GM18907 (cell line): Measurements from ENCODE around the gene VASN.
A peak's percentile ranks its signal among the peaks of the same experiment; 100 is the strongest.

ENCODE experiments used
- ATAC-seq: cut with Tn5 transposase; IDR thresholded peaks from one replicate; pipeline ENCODE4 v1.9.1; 2021; ENCODE audit warnings: mild to moderate bottlenecking, moderate library complexity; ENCODE audit not compliant: unreplicated experiment

VASN gene

GRCh38 chr16:4351880-4352279, 19.8 kb upstream of the VASN start:
- no peak for ATAC-seq

DNA sequence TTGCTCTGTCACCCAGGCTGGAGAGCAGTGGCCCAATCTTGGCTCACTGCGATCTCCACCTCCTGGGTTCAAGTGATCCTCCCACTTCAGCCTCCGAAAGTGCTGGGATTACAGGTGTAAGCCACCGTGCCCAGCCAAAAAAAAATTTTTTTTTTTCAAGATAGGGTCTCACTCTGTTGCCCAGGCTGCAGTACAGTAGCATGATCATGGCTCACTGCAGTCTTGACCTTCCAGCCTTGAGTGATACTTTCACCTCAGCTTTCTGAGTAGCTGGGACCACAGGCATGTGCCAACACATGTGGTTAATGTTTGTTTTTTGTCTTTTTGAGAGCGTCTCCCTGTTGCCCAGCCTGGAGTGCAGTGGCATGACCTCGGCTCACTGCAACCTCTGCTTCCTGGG, 18.8 kb upstream of the VASN start:
- no peak for ATAC-seq

GRCh38 chr16:4353675-4354074, 18.0 kb upstream of the VASN start:
- ATAC-seq = no peak

DNA sequence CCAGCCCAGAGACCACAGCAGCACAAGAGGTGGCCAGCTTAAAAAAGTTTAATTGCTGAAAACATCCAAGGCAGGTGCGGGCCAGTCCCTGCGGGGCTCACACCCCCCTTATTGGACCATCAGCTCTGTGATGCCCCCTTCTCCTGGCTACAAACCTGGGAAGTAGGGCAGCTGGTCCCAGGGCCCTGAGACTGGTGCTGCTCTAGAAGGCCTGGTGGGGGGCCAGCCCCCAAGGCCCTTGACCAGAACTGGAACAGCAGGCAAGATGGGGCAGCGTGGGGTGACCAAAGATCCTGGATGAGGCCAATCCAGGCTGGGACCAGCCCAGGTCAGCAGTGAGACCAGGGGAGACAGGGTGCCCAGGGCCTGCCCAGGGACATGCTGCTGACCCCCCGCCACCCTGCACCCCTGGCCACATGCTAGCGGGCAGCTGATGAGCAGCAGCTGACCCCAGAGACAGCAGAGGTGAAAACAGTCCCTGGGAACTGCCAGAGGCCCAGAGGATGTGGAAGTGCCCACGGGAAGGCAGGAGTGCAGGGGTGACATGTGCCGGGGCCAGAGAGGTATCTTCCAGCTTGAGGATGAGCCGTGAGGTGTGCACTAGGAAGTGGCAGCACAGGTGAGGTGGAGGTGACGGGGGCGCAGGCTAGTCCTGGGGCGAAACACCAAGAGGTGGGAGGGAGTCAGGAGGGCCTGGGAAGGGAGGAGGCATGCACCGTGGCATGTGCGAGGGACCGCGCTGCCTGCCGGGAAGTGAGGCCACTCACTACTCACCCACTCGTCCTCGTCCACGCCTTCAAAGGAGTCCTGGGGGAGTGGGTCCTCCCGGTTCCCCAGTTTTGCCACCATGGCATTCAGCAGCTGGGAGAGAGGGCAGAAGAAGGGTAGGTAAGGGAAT, 16.9 kb upstream of the VASN start:
- no peak for ATAC-seq

DNA sequence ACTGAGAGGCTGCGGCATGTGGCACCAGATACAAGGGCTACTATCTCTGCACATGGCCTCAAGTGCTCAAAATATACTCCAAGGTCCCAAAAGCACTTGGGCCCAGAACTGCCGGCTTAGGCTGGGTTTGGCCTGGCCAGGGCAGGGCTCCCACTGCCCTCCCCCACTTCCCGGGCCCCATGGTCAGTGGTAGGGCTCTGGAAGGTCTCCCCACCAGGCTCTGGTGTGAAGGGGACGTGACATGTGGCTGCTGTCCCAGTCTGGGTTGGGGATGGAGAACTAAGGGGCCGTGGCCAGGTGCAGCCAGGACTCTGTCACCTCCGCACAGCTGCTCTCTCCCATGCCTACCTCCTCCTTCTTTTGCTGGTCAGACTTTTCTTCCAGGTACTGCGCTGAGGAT, 14.8 kb upstream of the VASN start:
- no peak for ATAC-seq

DNA sequence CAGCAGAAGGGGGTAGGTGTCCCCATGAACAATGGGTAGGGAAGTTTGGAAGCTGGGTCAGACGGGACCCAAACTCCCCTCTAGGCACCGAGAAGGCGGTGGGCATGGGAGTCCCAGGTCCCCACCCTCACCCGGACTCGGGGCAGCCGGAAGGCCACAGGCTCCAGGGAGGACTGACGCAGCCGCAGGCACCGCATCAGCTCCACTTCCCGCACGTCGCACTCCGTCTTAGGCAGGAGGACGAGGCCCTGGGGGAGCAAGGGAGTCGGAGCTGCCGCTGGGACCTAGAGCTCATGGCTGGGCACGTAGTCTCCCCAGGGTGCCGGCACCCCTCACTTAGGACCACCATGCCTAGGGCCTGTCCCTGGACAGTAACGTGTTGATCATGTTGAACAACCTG, 13.4 kb upstream of the VASN start:
- ATAC-seq = no peak

DNA sequence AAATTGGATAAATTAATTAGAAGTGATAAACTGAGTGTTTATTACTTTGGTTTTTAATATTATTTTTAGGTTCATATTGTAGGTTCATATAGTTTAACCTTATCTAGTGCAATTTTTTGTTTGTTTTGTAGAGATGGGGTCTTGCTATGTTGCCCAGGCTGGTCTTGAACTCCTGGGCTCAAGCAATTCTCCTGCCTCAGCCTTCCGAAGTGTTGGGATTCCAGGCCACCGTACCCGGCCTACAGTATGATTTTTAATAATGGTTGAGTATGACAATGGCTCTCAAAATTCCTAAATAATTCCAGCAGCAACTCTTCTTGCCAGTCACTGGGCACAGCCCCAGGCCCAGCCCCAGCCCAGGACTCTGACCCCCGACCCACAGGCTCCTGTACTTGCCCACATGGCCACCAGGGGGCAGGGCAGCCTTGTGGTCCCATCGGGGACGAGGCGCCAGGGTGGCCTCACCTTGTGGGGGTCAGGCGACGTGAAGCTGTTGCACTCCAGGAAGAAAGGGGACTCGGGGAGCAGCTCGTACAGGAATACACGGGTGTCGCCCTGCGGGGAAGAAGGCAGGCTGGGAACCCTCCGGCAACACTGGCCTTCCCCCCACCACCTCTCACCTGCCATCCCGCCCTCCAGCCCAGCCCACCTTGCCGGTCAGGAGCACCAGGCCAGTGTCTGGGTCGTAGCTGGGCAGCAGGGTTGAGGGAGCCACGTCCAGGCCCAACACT, 12.7 kb upstream of the VASN start:
- no peak for ATAC-seq

GRCh38 chr16:4359914-4360313, 11.7 kb upstream of the VASN start:
- no peak for ATAC-seq

- no peak for ATAC-seq
These were observed 11.1 kb upstream of the VASN start for GRCh38 chr16:4360538-4361021.

DNA sequence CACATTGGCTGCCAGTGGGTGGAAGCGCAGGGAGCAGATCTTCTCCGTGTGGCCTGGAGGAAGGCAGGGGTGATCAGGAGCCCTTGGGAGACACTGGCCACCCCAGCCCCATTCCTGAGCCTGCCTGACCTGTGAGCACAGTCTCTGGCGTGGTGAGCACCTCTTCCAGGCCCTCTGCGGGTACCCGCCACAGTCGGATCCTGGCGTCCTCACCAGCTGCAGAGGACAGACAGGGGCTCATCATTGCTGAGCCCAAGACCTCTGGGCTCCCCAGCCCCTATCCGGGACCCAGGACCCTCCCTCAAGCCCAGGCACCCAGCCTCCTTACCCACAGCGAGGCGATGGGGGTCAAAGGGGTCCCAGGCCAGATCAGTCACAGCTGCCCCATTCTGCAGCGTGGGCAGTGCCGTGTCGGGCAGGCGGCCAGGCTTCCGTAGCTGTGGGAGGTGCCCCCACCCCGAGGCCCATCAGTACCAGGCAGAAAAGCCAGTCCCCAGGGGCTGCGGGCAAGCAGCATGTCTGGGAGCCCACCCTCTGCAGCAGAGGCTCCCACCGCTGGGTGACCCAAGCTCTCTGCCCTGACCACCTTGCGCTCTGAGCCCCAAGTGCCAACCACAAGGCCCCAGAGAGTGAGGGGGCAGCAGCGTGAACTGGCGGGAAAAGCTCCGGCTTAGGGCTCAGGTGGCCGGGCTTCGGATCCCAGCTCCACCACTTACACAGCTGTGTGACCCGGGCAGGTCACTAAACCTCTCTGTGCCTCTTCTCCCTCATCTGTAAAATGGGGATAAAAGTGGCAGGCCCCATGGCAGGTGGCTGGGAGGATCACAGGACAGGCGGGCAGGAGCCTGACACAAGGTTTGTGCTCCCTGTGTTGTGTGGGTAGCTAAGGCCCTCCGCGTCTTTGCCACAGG, 10.4 kb upstream of the VASN start:
- ATAC-seq = no peak

DNA sequence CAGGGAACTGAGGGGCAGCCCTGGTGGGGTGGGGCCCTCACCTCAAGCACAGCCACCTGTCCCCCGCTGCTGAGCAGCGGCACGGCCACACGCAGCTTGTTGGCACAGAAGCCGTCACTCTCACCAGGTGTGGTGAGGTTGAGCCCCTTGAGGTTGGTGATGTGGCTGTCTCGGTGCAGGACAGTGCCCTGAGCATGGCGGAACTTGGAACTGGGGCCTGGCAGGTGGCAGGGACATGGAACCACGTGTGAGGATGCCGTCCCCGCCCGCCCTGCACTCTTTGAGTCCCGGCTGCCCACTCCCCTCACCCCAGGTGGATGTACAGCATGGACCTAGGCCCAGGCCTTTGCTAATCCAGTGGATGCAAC, 9.7 kb upstream of the VASN start:
- ATAC-seq = no peak

- ATAC-seq = no peak
These were observed 9.0 kb upstream of the VASN start for GRCh38 chr16:4362476-4363135.

GRCh38 chr16:4364196-4365013, 7.2 kb upstream of the VASN start:
- no peak for ATAC-seq

GRCh38 chr16:4365014-4365406, 6.6 kb upstream of the VASN start:
- peak; percentile 52 for ATAC-seq

DNA sequence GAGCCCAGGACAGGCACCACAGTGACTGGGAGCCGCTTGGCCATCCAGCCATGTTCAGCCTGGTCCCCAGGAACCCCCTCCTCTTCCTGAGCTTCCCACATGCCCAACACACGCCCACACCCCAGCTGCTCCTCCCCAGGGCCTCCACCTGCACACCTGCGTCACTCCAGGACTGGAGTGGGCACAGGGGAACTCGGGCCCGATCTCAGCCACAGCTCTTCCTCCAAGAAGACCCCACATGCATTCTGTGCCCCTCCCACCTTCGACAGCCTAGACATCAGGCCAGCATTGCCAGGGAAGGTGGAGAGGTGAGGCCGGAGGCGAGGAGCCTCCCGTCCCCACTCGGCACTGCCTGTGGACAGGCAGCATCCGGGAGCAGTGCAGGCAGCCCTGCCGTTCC, 6.0 kb upstream of the VASN start:
- no peak for ATAC-seq

- ATAC-seq = no peak
These were observed 5.6 kb upstream of the VASN start for GRCh38 chr16:4366016-4366415.

- no peak for ATAC-seq
These were observed 4.2 kb upstream of the VASN start for GRCh38 chr16:4367393-4367856.

DNA sequence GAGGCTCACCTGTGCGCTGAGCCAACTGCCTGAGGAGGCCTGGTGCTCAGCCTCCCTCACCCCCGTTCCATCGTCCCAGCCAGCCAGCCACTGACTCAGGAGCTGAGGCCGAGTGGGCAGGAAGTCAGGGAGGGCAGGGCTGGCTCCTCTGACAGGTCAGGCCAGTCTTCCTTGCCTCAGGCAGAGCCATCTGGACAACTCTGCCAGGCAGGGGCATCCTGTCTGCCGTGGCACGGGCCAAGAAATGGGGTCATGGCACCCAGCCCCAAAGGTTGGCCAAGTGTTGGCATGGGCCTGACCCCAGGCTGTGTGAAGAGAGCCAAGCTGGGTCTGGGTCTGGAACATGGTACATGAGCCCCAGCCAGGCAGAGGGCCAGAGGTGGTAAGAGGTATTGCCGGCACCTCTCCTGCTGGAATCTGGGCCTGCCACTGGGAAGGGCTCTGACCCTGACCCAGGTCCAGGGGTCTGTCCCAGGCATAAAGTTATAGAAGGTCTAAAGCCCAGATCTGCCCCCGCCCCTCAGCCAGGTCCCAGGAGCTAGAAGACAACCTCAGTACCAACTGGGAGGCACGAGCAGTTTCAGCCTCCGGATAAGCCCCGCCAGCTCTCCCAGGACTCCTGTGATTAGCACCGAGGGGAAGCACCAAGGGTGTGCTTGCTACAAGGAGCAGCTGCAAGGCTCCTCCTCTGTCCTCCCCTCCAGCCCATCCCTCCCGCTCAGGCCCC, 2.5 kb upstream of the VASN start:
- no peak for ATAC-seq

DNA sequence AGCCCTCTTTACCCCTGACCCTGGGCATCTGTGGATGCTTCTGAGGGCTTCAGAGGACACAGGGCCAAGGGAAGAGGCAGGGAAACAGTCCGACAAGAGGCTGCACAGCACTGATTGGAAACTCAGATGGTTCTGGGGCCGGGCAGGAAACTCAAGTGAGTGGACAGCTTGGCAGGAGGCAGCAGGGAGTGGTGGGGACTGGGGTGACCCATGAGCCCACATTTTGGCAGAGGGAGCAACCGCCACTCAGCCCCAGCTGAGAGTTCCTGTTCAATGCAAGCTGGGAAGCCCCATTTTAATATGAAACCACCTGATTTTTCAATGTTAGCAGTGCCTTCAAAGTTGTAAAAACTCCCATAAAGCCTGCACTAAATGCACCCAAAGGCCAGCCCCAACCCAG, 1.5 kb upstream of the VASN start:
- ATAC-seq = no peak
